ENCODE results near the gene JUND. TPM values are rescaled to one million over a fixed set of nuclear protein-coding genes. Genes with fewer than 3 reads are reported as not detected.

JUND gene
- polyA plus RNA-seq, 1 of the 3 experiments (the other 2 are of a cell fraction): 115 TPM

GRCh38 chr19:18273561-18274218 lies 7.7 kb downstream of the JUND start:
- no peak for DNase-seq
- no peak overlapping the region for H3K9ac ChIP-seq
- no peak overlapping the region for H3K27ac ChIP-seq (ENCODE audit: low read depth in 2 of 2, low read length in 1 of 2)
- no peak overlapping the region for H3K4me3 ChIP-seq (ENCODE audit: low read depth in 2 of 2, low read length in 1 of 2)
- H3K9me2 ChIP-seq: no peaks in the 10 kb centered on the region
- H2AFZ ChIP-seq (ENCODE audit: low read depth): no peak overlapping the region
- peaks cover 52% of the 10 kb centered on the region for H3K79me2 ChIP-seq (ENCODE audit: insufficient read depth)
- 97% methylated on average over 13 of the region's 13 CpGs for WGBS (ENCODE audit: low lambda C conversion rate)
- ChIA-PET POLR2A (interaction anchor here (0.9 to 2.1 kb wide), 3 partner anchors 20 to 55 kb away, joined by 3 to 6 read pairs (median 3); partner anchors contain the start of gene LSM4), CTCF (interaction anchor here (0.7 to 13.0 kb wide), 6 partner anchors 11 to 114 kb away, joined by 3 to 216 read pairs (median 4); no protein-coding TSS in a partner anchor)
- peaks cover 23% of the 10 kb centered on the region for H3F3A ChIP-seq (replicated peaks; ENCODE audit: insufficient read depth)
- H3K27me3 ChIP-seq (ENCODE audit: insufficient read depth): no peaks in the 10 kb centered on the region
- H3K4me2 ChIP-seq: no peak overlapping the region
- TF ChIP-seq USF2 (IDR thresholded peaks at IDR 0.05; ENCODE audit: borderline replicate concordance, low read depth, low read length): no peak
- TF ChIP-seq GATA2 (CRISPR knock-in tag; IDR thresholded peaks at IDR 0.05): no peak
- no peak for TF ChIP-seq MEF2A (IDR thresholded peaks at IDR 0.05; ENCODE audit: borderline replicate concordance, low read depth)
- TF ChIP-seq NRF1 (IDR thresholded peaks at IDR 0.05; ENCODE audit: low read depth, low read length): no peak
- no peak for TF ChIP-seq FOSL2 (IDR thresholded peaks at IDR 0.05; ENCODE audit: borderline replicate concordance, low read depth)
- TF ChIP-seq RXRA (IDR thresholded peaks at IDR 0.05; ENCODE audit: borderline replicate concordance, low read depth): no peak
- TF ChIP-seq POLR2AphosphoS5 (IDR thresholded peaks at IDR 0.05; ENCODE audit: low read depth, low read length): no peak
- TF ChIP-seq RFX5 (IDR thresholded peaks at IDR 0.05; ENCODE audit: low read length): no peak
- no peak for TF ChIP-seq TAF1 (IDR thresholded peaks at IDR 0.05; ENCODE audit: borderline replicate concordance, low read depth, low read length)
- no peak for TF ChIP-seq RCOR1 (IDR thresholded peaks at IDR 0.05; ENCODE audit: low read length)
- TF ChIP-seq CTCF (IDR thresholded peaks at IDR 0.05): no peak
- no peak for TF ChIP-seq FOXJ3 (CRISPR knock-in tag; IDR thresholded peaks at IDR 0.05)
- TF ChIP-seq YY1 (IDR thresholded peaks at IDR 0.05; ENCODE audit: low read depth): no peak
- TF ChIP-seq JUND (IDR thresholded peaks at IDR 0.05): no peak
- H3K9me3 ChIP-seq: no peaks in the 10 kb centered on the region
- peaks cover 88% of the 10 kb centered on the region for H4K20me1 ChIP-seq (ENCODE audit: insufficient read depth)
- H3K36me3 ChIP-seq (replicated peaks in 1 of 2; ENCODE audit: control insufficient read depth in 1 of 2, insufficient read depth in 2 of 2, low read length in 1 of 2): peaks cover under 1 to 12% of the 10 kb centered on the region in 2 experiments
- H3K4me1 ChIP-seq (ENCODE audit: control insufficient read depth in 1 of 2, insufficient read depth in 2 of 2, low read depth in 1 of 2, low read length in 1 of 2): peaks cover 5 to 8% of the 10 kb centered on the region in 2 experiments; a peak in 3 of 4 replicates

GRCh38 chr19:18271433-18271841 lies 10.0 kb downstream of the JUND start:
- Histone ChIP-seq H3K4me2 (no peak overlapping the region), H3K9me2 (no peaks in the 10 kb centered on the region), H3K27me3 (ENCODE audit: insufficient read depth) (no peaks in the 10 kb centered on the region), H3K4me3 (ENCODE audit: low read depth in 2 of 2, low read length in 1 of 2) (no peak overlapping the region), H4K20me1 (ENCODE audit: insufficient read depth) (peaks cover 65% of the 10 kb centered on the region), H3K36me3 (replicated peaks in 1 of 2; ENCODE audit: control insufficient read depth in 1 of 2, insufficient read depth in 2 of 2, low read length in 1 of 2) (peaks cover 5 to 7% of the 10 kb centered on the region in 2 experiments), H3K4me1 (ENCODE audit: control insufficient read depth in 1 of 2, insufficient read depth in 2 of 2, low read depth in 1 of 2, low read length in 1 of 2) (peaks cover 0 to 8% of the 10 kb centered on the region in 2 experiments; a peak in 3 of 4 replicates), H3K9me3 (no peaks in the 10 kb centered on the region), H3K9ac (no peak overlapping the region), H3F3A (replicated peaks; ENCODE audit: insufficient read depth) (peaks cover 18% of the 10 kb centered on the region), H3K79me2 (ENCODE audit: insufficient read depth) (peaks cover 30% of the 10 kb centered on the region), H3K27ac (ENCODE audit: low read depth in 2 of 2, low read length in 1 of 2) (no peak overlapping the region), H2AFZ (ENCODE audit: low read depth) (no peak overlapping the region)
- DNase-seq: no peak
- WGBS (ENCODE audit: low lambda C conversion rate): 75% methylated on average over 6 of the region's 6 CpGs
- POLR2A ChIA-PET: interaction anchor here (1.0 kb wide), 1 partner anchor 103 kb away, joined by 3 read pairs; no protein-coding TSS in a partner anchor
- CTCF ChIA-PET: interaction anchor here (1.1 to 13.0 kb wide), 13 partner anchors 8 to 139 kb away, joined by 3 to 216 read pairs (median 4); partner anchors contain the start of gene JUND
- TF ChIP-seq FOSL2 (IDR thresholded peaks at IDR 0.05; ENCODE audit: borderline replicate concordance, low read depth): no peak
- no peak for TF ChIP-seq JUND (IDR thresholded peaks at IDR 0.05)
- TF ChIP-seq TEAD4 (IDR thresholded peaks at IDR 0.05; ENCODE audit: borderline replicate concordance, insufficient read depth): no peak
- TF ChIP-seq EP300 (IDR thresholded peaks at IDR 0.05; ENCODE audit: borderline replicate concordance in 1 of 2, low read depth in 1 of 2, low read length in 1 of 2): no peak
- TF ChIP-seq CTCF (IDR thresholded peaks at IDR 0.05): no peak
- TF ChIP-seq REST (IDR thresholded peaks at IDR 0.05; ENCODE audit: low read depth, low read length): no peak
